ENCODE measurements around the gene IL2RG. TPM values are rescaled to one million over a fixed set of nuclear protein-coding genes. Genes with fewer than 3 reads are reported as not detected.

The IL2RG gene
- total RNA-seq, 1 donor from 2014 or later: 502 TPM

GRCh38 chrX:71081330-71082123 lies 29.9 kb downstream of the IL2RG start:
- intact Hi-C loops (cut with micrococcal nuclease): no loop called here

GRCh38 chrX:71070531-71070930 lies 40.8 kb downstream of the IL2RG start:
- intact Hi-C loops (cut with micrococcal nuclease): no loop called here

GRCh38 chrX:71068044-71068918 lies 43.1 kb downstream of the IL2RG start, which contains the start of gene SNX12:
Gene SNX12, minus strand, starts transcription at chrX:71068334. Its CDS starts 28 bp downstream, at chrX:71068306.
- intact Hi-C loops (cut with micrococcal nuclease): loop anchor here (1.0 to 10.0 kb wide), 5 partner anchors 27 to 613 kb away; partner anchors contain the start of genes FOXO4, IL2RG and TAF1

GRCh38 chrX:71067712-71068043 lies 43.7 kb downstream of the IL2RG start:
- intact Hi-C loops (cut with micrococcal nuclease): loop anchor here (1.0 to 10.0 kb wide), 5 partner anchors 28 to 613 kb away; partner anchors contain the start of genes FOXO4, IL2RG and TAF1

- intact Hi-C loops (cut with micrococcal nuclease): loop anchor here (5.0 to 10.0 kb wide), 3 partner anchors 45 to 612 kb away; partner anchors contain the start of genes IL2RG and TAF1
Observed at GRCh38 chrX:71067089-71067488, 44.3 kb downstream of the IL2RG start.

- intact Hi-C loops (cut with micrococcal nuclease): loop anchor here (10.0 kb wide), 1 partner anchor 605 kb away; no protein-coding TSS in a partner anchor
Observed at GRCh38 chrX:71060127-71060526, 51.2 kb downstream of the IL2RG start.

- intact Hi-C loops (cut with micrococcal nuclease): no loop called here
Observed at GRCh38 chrX:71057848-71058530, 53.4 kb downstream of the IL2RG start.

Other genes starting within 250 kb of the IL2RG start
- gene TEX11, start 202.9 kb downstream of the IL2RG start, total RNA-seq: not detected in 2 replicates
- gene SLC7A3, start 180.5 kb downstream of the IL2RG start, total RNA-seq: not detected in 2 replicates
- gene SNX12, start 43.2 kb downstream of the IL2RG start, total RNA-seq: 46.2 and 48.2 TPM in 2 replicates
- 8.4 and 10.3 TPM in 2 replicates for gene FOXO4, start 15.7 kb downstream of the IL2RG start, total RNA-seq
- gene CXorf65, start 4.8 kb downstream of the IL2RG start, total RNA-seq: 21.1 and 24.6 TPM in 2 replicates
- 54.7 and 63.0 TPM in 2 replicates for gene MED12, start 7.0 kb upstream of the IL2RG start, total RNA-seq
- gene NLGN3, start 33.3 kb upstream of the IL2RG start, total RNA-seq: 1.3 TPM in 2 replicates
- 0.39 TPM in 1 of 2 replicates, not detected in the other for gene GJB1, start 111.6 kb upstream of the IL2RG start, total RNA-seq
- gene ZMYM3, start 142.6 kb upstream of the IL2RG start, total RNA-seq: 20.9 and 21.8 TPM in 2 replicates
- 510 and 529 TPM in 2 replicates for gene NONO, start 172.1 kb upstream of the IL2RG start, total RNA-seq
- gene ITGB1BP2, start 190.2 kb upstream of the IL2RG start, total RNA-seq: 5.6 and 7.8 TPM in 2 replicates

Data from T-helper 2 cell treated with Interferon-gamma antibody and Interleukin-4, amounts not matched to agents 100 ng/mL and 5 ng/mL, for 36 hours (primary cell).